BJ (cell line): ENCODE results near the gene DEDD. TPM values are rescaled to one million over a fixed set of nuclear protein-coding genes. Genes with fewer than 3 reads are reported as not detected.

Source experiments
- CTCF ChIA-PET: fragments of 350-600 bp; formaldehyde crosslinking; extraction: SDS; loops from one replicate; lab custom pipeline; 2021; ENCODE audit warnings: antibody characterized with exemption, inconsistent platforms; lab: Yijun Ruan, JAX
- POLR2A ChIA-PET: fragments of 300-600 bp; sonication (Branson Sonifier 250); formaldehyde crosslinking; extraction: SDS; loops from one replicate; lab custom pipeline; 2021; ENCODE audit warnings: antibody characterized with exemption; lab: Charles Lee
- DNase-seq: peaks from one replicate; pipeline ENCODE4 v3.0.0-alpha.2; 2011; ENCODE audit warnings: low read depth
- H3K27me3 ChIP-seq: 2 replicates; pipeline ENCODE4 v1.6.0; 2011; ENCODE audit warnings: low read length; ENCODE audit not compliant: control insufficient read depth, insufficient read depth
- H3K36me3 ChIP-seq: 2 replicates; pipeline ENCODE4 v1.5.1; 2011; ENCODE audit warnings: low read length; ENCODE audit not compliant: control insufficient read depth, insufficient read depth
- H3K4me3 ChIP-seq: 2 replicates; pipeline ENCODE4 v1.5.1; 2011; ENCODE audit warnings: low read depth, mild to moderate bottlenecking, control low read depth, low read length
- polyA plus RNA-seq: library from polyadenylated mRNA; depleted of rRNA; stranded (reverse); fragments of >200 nt; gene quantifications from 2 replicates; pipeline ENCODE4 v1.2.3, GENCODE V29; 2011; rRNA removed
- small RNA-seq: library from RNA; depleted of rRNA; stranded (forward); fragments of <200 nt; gene quantifications from one replicate; pipeline ENCODE3, GENCODE V24; 2012; ENCODE audit warnings: low replicate concordance, low read depth; ENCODE audit not compliant: insufficient read length
- TF ChIP-seq, protein P1 (sequence below): IDR thresholded peaks from 2 replicates; pipeline ENCODE4 v1.5.1; 2011; ENCODE audit warnings: low read depth, mild to moderate bottlenecking, control low read depth, inconsistent platforms, low read length, moderate library complexity; ENCODE audit not compliant: insufficient read depth

The DEDD gene
- polyA plus RNA-seq, 1 experiment = 74.0 TPM

DNA sequence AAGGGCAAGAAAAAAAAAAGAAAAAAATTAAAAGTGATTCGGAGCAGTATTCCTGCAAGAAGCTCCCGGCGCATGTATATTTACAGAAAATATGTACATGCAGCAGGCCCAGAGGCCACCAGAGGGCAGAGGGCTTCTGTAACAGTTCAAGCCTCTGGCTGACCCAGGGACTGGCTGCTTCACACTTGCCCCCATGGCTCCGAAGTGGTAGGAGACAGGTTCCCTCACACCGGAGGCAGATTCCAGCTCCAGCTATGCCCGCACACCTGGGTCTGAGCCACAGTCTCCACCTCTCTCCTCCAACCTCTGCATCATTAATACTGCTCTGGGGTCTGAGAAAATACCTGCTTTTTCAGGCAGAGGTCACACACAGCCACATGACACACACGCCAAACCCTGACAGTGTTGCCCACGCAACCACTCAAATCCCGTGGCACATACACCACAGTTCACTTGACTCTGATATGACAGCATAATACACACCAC lies 60.5 kb downstream of the DEDD start:
- CTCF ChIA-PET = interaction anchor here (0.6 to 12.3 kb wide), 10 partner anchors 9 to 358 kb away, joined by 3 to 132 read pairs (median 4); partner anchors contain the start of genes KLHDC9 and USF1
- no peak overlapping the region for H3K4me3 ChIP-seq
- DNase-seq = no peak
- no peaks in the 10 kb centered on the region for H3K36me3 ChIP-seq
- TF ChIP-seq, protein P1, sequence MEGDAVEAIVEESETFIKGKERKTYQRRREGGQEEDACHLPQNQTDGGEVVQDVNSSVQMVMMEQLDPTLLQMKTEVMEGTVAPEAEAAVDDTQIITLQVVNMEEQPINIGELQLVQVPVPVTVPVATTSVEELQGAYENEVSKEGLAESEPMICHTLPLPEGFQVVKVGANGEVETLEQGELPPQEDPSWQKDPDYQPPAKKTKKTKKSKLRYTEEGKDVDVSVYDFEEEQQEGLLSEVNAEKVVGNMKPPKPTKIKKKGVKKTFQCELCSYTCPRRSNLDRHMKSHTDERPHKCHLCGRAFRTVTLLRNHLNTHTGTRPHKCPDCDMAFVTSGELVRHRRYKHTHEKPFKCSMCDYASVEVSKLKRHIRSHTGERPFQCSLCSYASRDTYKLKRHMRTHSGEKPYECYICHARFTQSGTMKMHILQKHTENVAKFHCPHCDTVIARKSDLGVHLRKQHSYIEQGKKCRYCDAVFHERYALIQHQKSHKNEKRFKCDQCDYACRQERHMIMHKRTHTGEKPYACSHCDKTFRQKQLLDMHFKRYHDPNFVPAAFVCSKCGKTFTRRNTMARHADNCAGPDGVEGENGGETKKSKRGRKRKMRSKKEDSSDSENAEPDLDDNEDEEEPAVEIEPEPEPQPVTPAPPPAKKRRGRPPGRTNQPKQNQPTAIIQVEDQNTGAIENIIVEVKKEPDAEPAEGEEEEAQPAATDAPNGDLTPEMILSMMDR = peak; percentile 62
- H3K27me3 ChIP-seq = no peaks in the 10 kb centered on the region
- POLR2A ChIA-PET = no interaction called here

Small RNA genes within 50 kb of the gene (small RNA-seq; reads per million reads assigned to genes)
- gene RF01225 = not detected

Other genes with a start within 250 kb of the DEDD start
- gene ITLN1, start 247.5 kb downstream of the DEDD start, polyA plus RNA-seq = not detected in 2 replicates
- gene ITLN2, start 177.9 kb downstream of the DEDD start, polyA plus RNA-seq = not detected in 2 replicates
- 1.3 and 1.8 TPM in 2 replicates for gene F11R, start 111.5 kb downstream of the DEDD start, polyA plus RNA-seq
- gene TSTD1, start 93.7 kb downstream of the DEDD start, polyA plus RNA-seq = 0.22 and 0.26 TPM in 2 replicates
- gene USF1, start 86.7 kb downstream of the DEDD start, polyA plus RNA-seq = 33.0 and 40.4 TPM in 2 replicates
- gene ARHGAP30, start 62.8 kb downstream of the DEDD start, polyA plus RNA-seq = not detected in 2 replicates
- gene NECTIN4, start 43.1 kb downstream of the DEDD start, polyA plus RNA-seq = 0.05 TPM in 1 of 2 replicates, not detected in the other
- gene KLHDC9, start 34.3 kb downstream of the DEDD start, polyA plus RNA-seq = 3.9 and 5.8 TPM in 2 replicates
- 32.9 and 66.0 TPM in 2 replicates for gene PFDN2, start 14.6 kb downstream of the DEDD start, polyA plus RNA-seq
- gene NIT1, start 14.6 kb downstream of the DEDD start, polyA plus RNA-seq = 24.2 and 36.7 TPM in 2 replicates
- 89.4 and 134 TPM in 2 replicates for gene UFC1, start 21.3 kb upstream of the DEDD start, polyA plus RNA-seq
- 13.5 and 19.3 TPM in 2 replicates for gene USP21, start 26.8 kb upstream of the DEDD start, polyA plus RNA-seq
- gene PPOX, start 33.8 kb upstream of the DEDD start, polyA plus RNA-seq = 17.6 and 29.7 TPM in 2 replicates
- gene B4GALT3, start 44.8 kb upstream of the DEDD start, polyA plus RNA-seq = 24.7 and 39.0 TPM in 2 replicates
- gene ADAMTS4, start 66.4 kb upstream of the DEDD start, polyA plus RNA-seq = 0.99 and 1.3 TPM in 2 replicates
- gene NDUFS2, start 69.7 kb upstream of the DEDD start, polyA plus RNA-seq = 129 TPM in 2 replicates
- gene FCER1G, start 82.6 kb upstream of the DEDD start, polyA plus RNA-seq = 0.38 and 0.47 TPM in 2 replicates
- gene APOA2, start 91.0 kb upstream of the DEDD start, polyA plus RNA-seq = not detected in 2 replicates
- gene TOMM40L, start 93.4 kb upstream of the DEDD start, polyA plus RNA-seq = 9.6 and 13.1 TPM in 2 replicates
- gene NR1I3, start 105.5 kb upstream of the DEDD start, polyA plus RNA-seq = not detected in 2 replicates
- not detected in 2 replicates for gene PCP4L1, start 126.1 kb upstream of the DEDD start, polyA plus RNA-seq
- 0.42 and 0.69 TPM in 2 replicates for gene MPZ, start 177.3 kb upstream of the DEDD start, polyA plus RNA-seq
- gene SDHC, start 181.7 kb upstream of the DEDD start, polyA plus RNA-seq = 275 and 315 TPM in 2 replicates
- not detected in 2 replicates for gene CFAP126, start 235.2 kb upstream of the DEDD start, polyA plus RNA-seq